CD4-positive, CD25-positive, alpha-beta regulatory T cell (primary cell): ENCODE measurements around the gene USP17L13. TPM values are rescaled to one million over a fixed set of nuclear protein-coding genes. Genes with fewer than 3 reads are reported as not detected.
"Not testable (repeated sequence)": the region's sequence is repeated elsewhere in the genome, so short reads cannot be mapped to it uniquely, and the experiment has no call there.

ENCODE experiments used
- ATAC-seq, 2 donors: fragments of 150-1000 bp; cut with Tn5 transposase; one replicate each; pipeline ENCODE4 v1.10.0; 2021; ENCODE audit warnings: low read depth in 2 of 2, moderate number of reproducible peaks in 2 of 2, moderate library complexity in 1 of 2
- DNase-seq, 3 donors: peaks; one replicate each; pipeline versions ENCODE4 v3.0.0 to v3.0.0-alpha.2; 2012 to 2022; ENCODE audit warnings: mixed read lengths in 1 of 3
- H3K27ac ChIP-seq: one replicate; pipeline ENCODE4 v1.7.0; 2013; ENCODE audit warnings: mild to moderate bottlenecking, low read length; ENCODE audit not compliant: insufficient read depth, poor library complexity, severe bottlenecking
- H3K27me3 ChIP-seq: one replicate; pipeline ENCODE4 v1.7.0; 2013; ENCODE audit warnings: low read length; ENCODE audit not compliant: control insufficient read depth, insufficient read depth
- H3K36me3 ChIP-seq: one replicate; pipeline ENCODE4 v1.7.0; 2013; ENCODE audit warnings: mild to moderate bottlenecking, low read length, moderate library complexity; ENCODE audit not compliant: control insufficient read depth, insufficient read depth
- H3K4me1 ChIP-seq: 2 replicates; pipeline ENCODE4 v1.7.0; 2013; ENCODE audit warnings: mild to moderate bottlenecking, low read length; ENCODE audit not compliant: insufficient read depth, control insufficient read depth, poor library complexity, severe bottlenecking
- H3K4me3 ChIP-seq: one replicate; pipeline ENCODE4 v1.7.0; 2013; ENCODE audit warnings: low read depth, mild to moderate bottlenecking, low read length, moderate library complexity
- H3K9me3 ChIP-seq, 2 experiments: 1 replicate in 1 of 2; 2 replicates in 1 of 2; pipeline ENCODE4 v1.7.0; 2013; ENCODE audit warnings: low read length in 2 of 2, mild to moderate bottlenecking in 1 of 2, moderate library complexity in 1 of 2; ENCODE audit not compliant: control insufficient read depth in 2 of 2
- H3K27ac Mint-ChIP-seq, 3 donors: one replicate each; pipeline ENCODE4 v1.8.0; 2020 to 2022; ENCODE audit warnings: mild to moderate bottlenecking in 3 of 3, mixed read lengths in 3 of 3, moderate library complexity in 2 of 3
- H3K27me3 Mint-ChIP-seq: one replicate; pipeline ENCODE4 v1.8.0; 2022; ENCODE audit warnings: mild to moderate bottlenecking, mixed read lengths
- H3K36me3 Mint-ChIP-seq: one replicate; pipeline ENCODE4 v1.8.0; 2020; ENCODE audit warnings: mixed read lengths
- H3K4me1 Mint-ChIP-seq, 4 donors: one replicate each; pipeline ENCODE4 v1.8.0; 2020 to 2022; ENCODE audit warnings: mixed read lengths in 4 of 4, mild to moderate bottlenecking in 1 of 4
- H3K4me3 Mint-ChIP-seq, 4 donors: one replicate each; pipeline ENCODE4 v1.8.0; 2020 to 2022; ENCODE audit warnings: mild to moderate bottlenecking in 4 of 4, mixed read lengths in 4 of 4, moderate library complexity in 3 of 4
- H3K9me3 Mint-ChIP-seq, 7 donors: one replicate each; pipeline ENCODE4 v1.8.0; 2020 to 2022; ENCODE audit warnings: mixed read lengths in 7 of 7, mild to moderate bottlenecking in 3 of 7, moderate library complexity in 2 of 7
- polyA plus RNA-seq, 4 donors: library from polyadenylated mRNA; unstranded; fragments of 300-500 nt; fragmentation: Illumina TruSeq; gene quantifications; one replicate each; pipeline ENCODE4 v1.2.3, GENCODE V29; 2021
- total RNA-seq: library from RNA; stranded (reverse); gene quantifications from one replicate; pipeline ENCODE4 v1.2.3, GENCODE V29; 2022

Gene USP17L13
- total and polyA plus RNA-seq, 5 donors from 2014 or later = not detected

GRCh38 chr4:9243579-9243978 is 18.9 kb downstream of the USP17L13 start, which contains the start of gene USP17L17:
Gene USP17L17 (plus strand): TSS chr4:9243879. CDS start chr4:9243879, 0 bp downstream.
- not testable (repeated sequence) for H3K27ac ChIP-seq

GRCh38 chr4:9247953-9248680 is 23.4 kb downstream of the USP17L13 start, which contains the start of gene USP17L18:
Gene USP17L18 (plus strand): TSS chr4:9248630. CDS start chr4:9248630, 0 bp downstream.
- not testable (repeated sequence) for H3K27ac ChIP-seq, ATAC-seq, H3K27me3 Mint-ChIP-seq, H3K27ac Mint-ChIP-seq, H3K9me3 ChIP-seq, H3K9me3 Mint-ChIP-seq, H3K27me3 ChIP-seq, H3K4me3 ChIP-seq, H3K4me1 ChIP-seq, H3K4me3 Mint-ChIP-seq, H3K4me1 Mint-ChIP-seq, H3K36me3 Mint-ChIP-seq, H3K36me3 ChIP-seq
- peak in 1 of 3 donors; percentile 0 for DNase-seq

More at GRCh38 chr4:9243579-9243978, 18.9 kb downstream of the USP17L13 start, which contains the start of gene USP17L17:
- H3K4me1 ChIP-seq, DNase-seq, H3K36me3 ChIP-seq, H3K27me3 Mint-ChIP-seq, H3K27ac Mint-ChIP-seq, H3K4me3 ChIP-seq, H3K36me3 Mint-ChIP-seq, H3K4me1 Mint-ChIP-seq, ATAC-seq, H3K27me3 ChIP-seq, H3K9me3 Mint-ChIP-seq, H3K9me3 ChIP-seq, H3K4me3 Mint-ChIP-seq: not testable (repeated sequence)

- H3K4me3 Mint-ChIP-seq, H3K4me3 ChIP-seq, H3K9me3 ChIP-seq, DNase-seq, H3K36me3 Mint-ChIP-seq, H3K4me1 Mint-ChIP-seq, ATAC-seq, H3K9me3 Mint-ChIP-seq, H3K27ac ChIP-seq, H3K4me1 ChIP-seq, H3K27me3 ChIP-seq, H3K27me3 Mint-ChIP-seq, H3K27ac Mint-ChIP-seq, H3K36me3 ChIP-seq: not testable (repeated sequence)
These were observed 28.4 kb downstream of the USP17L13 start, which contains the start of gene USP17L19 for GRCh38 chr4:9253078-9253477. Gene USP17L19 (plus strand): TSS chr4:9253378. CDS start chr4:9253378, 0 bp downstream.

GRCh38 chr4:9257824-9258223 is 33.1 kb downstream of the USP17L13 start, which contains the start of gene USP17L20:
Gene USP17L20 (plus strand): TSS chr4:9258124. CDS start chr4:9258124, 0 bp downstream.
- not testable (repeated sequence) for H3K27me3 ChIP-seq, H3K4me1 Mint-ChIP-seq, DNase-seq, H3K27ac Mint-ChIP-seq, H3K4me3 ChIP-seq, ATAC-seq, H3K9me3 Mint-ChIP-seq, H3K27me3 Mint-ChIP-seq, H3K27ac ChIP-seq, H3K9me3 ChIP-seq, H3K4me3 Mint-ChIP-seq, H3K4me1 ChIP-seq, H3K36me3 Mint-ChIP-seq, H3K36me3 ChIP-seq

- not testable (repeated sequence) for H3K9me3 ChIP-seq, H3K4me1 Mint-ChIP-seq, H3K4me3 Mint-ChIP-seq, H3K36me3 ChIP-seq, DNase-seq, H3K27ac ChIP-seq, H3K9me3 Mint-ChIP-seq, H3K27me3 Mint-ChIP-seq, H3K4me1 ChIP-seq, H3K27me3 ChIP-seq, H3K4me3 ChIP-seq, ATAC-seq, H3K36me3 Mint-ChIP-seq, H3K27ac Mint-ChIP-seq
These were observed 37.9 kb downstream of the USP17L13 start, which contains the start of gene USP17L21 for GRCh38 chr4:9262572-9262971. Gene USP17L21 (plus strand): TSS chr4:9262872. CDS start chr4:9262872, 0 bp downstream.

- not testable (repeated sequence) for H3K4me3 ChIP-seq, H3K4me1 ChIP-seq, H3K27ac ChIP-seq, H3K9me3 ChIP-seq, H3K27me3 ChIP-seq, H3K36me3 ChIP-seq, H3K27me3 Mint-ChIP-seq, H3K36me3 Mint-ChIP-seq, DNase-seq, H3K4me1 Mint-ChIP-seq, H3K9me3 Mint-ChIP-seq, ATAC-seq, H3K27ac Mint-ChIP-seq, H3K4me3 Mint-ChIP-seq
These were observed 42.6 kb downstream of the USP17L13 start, which contains the start of gene USP17L22 for GRCh38 chr4:9267319-9267718. Gene USP17L22 (plus strand): TSS chr4:9267619. CDS start chr4:9267619, 0 bp downstream.

- not testable (repeated sequence) for H3K27me3 Mint-ChIP-seq, H3K27me3 ChIP-seq, H3K9me3 Mint-ChIP-seq, H3K4me1 Mint-ChIP-seq, H3K4me3 ChIP-seq, H3K4me1 ChIP-seq, H3K4me3 Mint-ChIP-seq, H3K27ac ChIP-seq, H3K27ac Mint-ChIP-seq, ATAC-seq, H3K36me3 ChIP-seq, DNase-seq, H3K36me3 Mint-ChIP-seq, H3K9me3 ChIP-seq
These were observed 47.0 kb downstream of the USP17L13 start for GRCh38 chr4:9271719-9272118.
